Upper lobe of right lung (tissue), 1 donor: Measurements from ENCODE around the gene YEATS4. TPM values are rescaled to one million over a fixed set of nuclear protein-coding genes. Genes with fewer than 3 reads are reported as not detected.
A peak's percentile ranks its signal among the peaks of the same experiment; 100 is the strongest.

Source experiments
- ATAC-seq: fragments of 200-7000 bp; cut with Tn5 transposase; one replicate; pipeline ENCODE4 v1.9.1; 2020; ENCODE audit warnings: mild to moderate bottlenecking, moderate library complexity
- DNase-seq: peaks from one replicate; pipeline ENCODE4 v3.0.0-alpha.2; 2020
- H3K27ac ChIP-seq: fragments of 200-600 bp; one replicate; pipeline ENCODE4 v1.8.0; 2022
- H3K27me3 ChIP-seq: fragments of 200-600 bp; one replicate; pipeline ENCODE4 v1.8.0; 2022; ENCODE audit warnings: mild to moderate bottlenecking
- H3K36me3 ChIP-seq: fragments of 200-600 bp; one replicate; pipeline ENCODE4 v1.8.0; 2022
- H3K4me1 ChIP-seq: fragments of 200-600 bp; one replicate; pipeline ENCODE4 v1.8.0; 2022
- H3K4me3 ChIP-seq: fragments of 200-600 bp; one replicate; pipeline ENCODE4 v1.8.0; 2022; ENCODE audit warnings: mild to moderate bottlenecking
- H3K9me3 ChIP-seq: fragments of 200-600 bp; one replicate; pipeline ENCODE4 v1.8.0; 2022
- intact Hi-C: fragments of 100-400 bp; cut with DNase I; formaldehyde crosslinking; loops from one replicate; pipeline ENCODE4 v1.11.0; 2022
- total RNA-seq: library from RNA; stranded (reverse); fragmentation: NEBNext Ultra II Directional; extraction: Animal tissue kit (Norgen Biotek cat#: 25700); gene quantifications from one replicate; pipeline ENCODE4 v1.2.1, GENCODE V29; 2021
- TF ChIP-seq, protein P1 (sequence below): fragments of 200-600 bp; IDR thresholded peaks from one replicate; pipeline ENCODE4 v1.8.0; 2022; ENCODE audit warnings: antibody characterized with exemption
- donor health status: DM: no; HTN: yes; CAD: no; lungs with severe emphysema.

Gene YEATS4
- total RNA-seq, 1 donor from 2014 or later = 11.4 TPM

- peak; percentile 65 for DNase-seq
- TF ChIP-seq, protein P1, sequence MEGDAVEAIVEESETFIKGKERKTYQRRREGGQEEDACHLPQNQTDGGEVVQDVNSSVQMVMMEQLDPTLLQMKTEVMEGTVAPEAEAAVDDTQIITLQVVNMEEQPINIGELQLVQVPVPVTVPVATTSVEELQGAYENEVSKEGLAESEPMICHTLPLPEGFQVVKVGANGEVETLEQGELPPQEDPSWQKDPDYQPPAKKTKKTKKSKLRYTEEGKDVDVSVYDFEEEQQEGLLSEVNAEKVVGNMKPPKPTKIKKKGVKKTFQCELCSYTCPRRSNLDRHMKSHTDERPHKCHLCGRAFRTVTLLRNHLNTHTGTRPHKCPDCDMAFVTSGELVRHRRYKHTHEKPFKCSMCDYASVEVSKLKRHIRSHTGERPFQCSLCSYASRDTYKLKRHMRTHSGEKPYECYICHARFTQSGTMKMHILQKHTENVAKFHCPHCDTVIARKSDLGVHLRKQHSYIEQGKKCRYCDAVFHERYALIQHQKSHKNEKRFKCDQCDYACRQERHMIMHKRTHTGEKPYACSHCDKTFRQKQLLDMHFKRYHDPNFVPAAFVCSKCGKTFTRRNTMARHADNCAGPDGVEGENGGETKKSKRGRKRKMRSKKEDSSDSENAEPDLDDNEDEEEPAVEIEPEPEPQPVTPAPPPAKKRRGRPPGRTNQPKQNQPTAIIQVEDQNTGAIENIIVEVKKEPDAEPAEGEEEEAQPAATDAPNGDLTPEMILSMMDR = no peak
- peak; percentile 43 for ATAC-seq
- Histone ChIP-seq H3K9me3 (no peaks in the 10 kb centered on the region), H3K4me1 (peaks cover 22% of the 10 kb centered on the region), H3K4me3 (peak overlapping the region; percentile 55), H3K27ac (peak overlapping the region; percentile 87), H3K36me3 (no peaks in the 10 kb centered on the region), H3K27me3 (no peaks in the 10 kb centered on the region)
- intact Hi-C loops = no loop called here
These were observed 27.4 kb upstream of the YEATS4 start for GRCh38 chr12:69331909-69332684.

- intact Hi-C loops = no loop called here
- Histone ChIP-seq H3K4me1 (peaks cover 27% of the 10 kb centered on the region), H3K36me3 (no peaks in the 10 kb centered on the region), H3K27ac (no peak overlapping the region), H3K9me3 (no peaks in the 10 kb centered on the region), H3K4me3 (no peak overlapping the region), H3K27me3 (no peaks in the 10 kb centered on the region)
- TF ChIP-seq, protein P1 = no peak
- no peak for DNase-seq
- ATAC-seq = no peak
These were observed 26.7 kb upstream of the YEATS4 start for GRCh38 chr12:69332815-69333358.

DNA sequence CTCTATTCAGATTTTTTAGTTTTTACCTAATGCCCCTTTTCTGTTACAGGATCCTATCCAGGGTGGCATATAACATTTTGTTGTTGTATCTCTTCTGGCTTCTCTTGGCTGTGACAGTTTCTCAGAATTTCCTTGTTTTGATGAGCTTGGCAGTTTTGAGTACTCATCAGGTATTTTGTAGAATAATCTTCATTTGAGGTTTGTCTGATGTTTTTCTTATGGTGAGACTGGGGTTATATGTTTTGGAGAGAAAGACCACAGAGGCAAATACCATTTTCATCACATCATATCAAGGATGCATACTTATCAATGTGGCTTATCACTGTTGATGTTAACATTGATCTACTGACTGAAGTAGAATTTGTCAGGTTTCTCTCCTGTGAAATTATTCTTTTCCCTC, 25.4 kb upstream of the YEATS4 start:
- H3K4me1 ChIP-seq = peaks cover 35% of the 10 kb centered on the region
- no peaks in the 10 kb centered on the region for H3K9me3 ChIP-seq
- DNase-seq (no peak), ATAC-seq (no peak)
- no peaks in the 10 kb centered on the region for H3K36me3 ChIP-seq
- no peak overlapping the region for H3K27ac ChIP-seq
- intact Hi-C loops = no loop called here
- no peaks in the 10 kb centered on the region for H3K27me3 ChIP-seq
- TF ChIP-seq, protein P1 = no peak
- no peak overlapping the region for H3K4me3 ChIP-seq

- no peaks in the 10 kb centered on the region for H3K36me3 ChIP-seq
- H3K4me1 ChIP-seq = peaks cover 45% of the 10 kb centered on the region
- H3K4me3 ChIP-seq = no peak overlapping the region
- H3K27ac ChIP-seq = no peak overlapping the region
- H3K9me3 ChIP-seq = no peaks in the 10 kb centered on the region
- TF ChIP-seq, protein P1 = no peak
- DNase-seq (no peak), ATAC-seq (no peak)
- intact Hi-C loops = no loop called here
- H3K27me3 ChIP-seq = no peaks in the 10 kb centered on the region
These were observed 22.0 kb upstream of the YEATS4 start for GRCh38 chr12:69337311-69338090.

DNA sequence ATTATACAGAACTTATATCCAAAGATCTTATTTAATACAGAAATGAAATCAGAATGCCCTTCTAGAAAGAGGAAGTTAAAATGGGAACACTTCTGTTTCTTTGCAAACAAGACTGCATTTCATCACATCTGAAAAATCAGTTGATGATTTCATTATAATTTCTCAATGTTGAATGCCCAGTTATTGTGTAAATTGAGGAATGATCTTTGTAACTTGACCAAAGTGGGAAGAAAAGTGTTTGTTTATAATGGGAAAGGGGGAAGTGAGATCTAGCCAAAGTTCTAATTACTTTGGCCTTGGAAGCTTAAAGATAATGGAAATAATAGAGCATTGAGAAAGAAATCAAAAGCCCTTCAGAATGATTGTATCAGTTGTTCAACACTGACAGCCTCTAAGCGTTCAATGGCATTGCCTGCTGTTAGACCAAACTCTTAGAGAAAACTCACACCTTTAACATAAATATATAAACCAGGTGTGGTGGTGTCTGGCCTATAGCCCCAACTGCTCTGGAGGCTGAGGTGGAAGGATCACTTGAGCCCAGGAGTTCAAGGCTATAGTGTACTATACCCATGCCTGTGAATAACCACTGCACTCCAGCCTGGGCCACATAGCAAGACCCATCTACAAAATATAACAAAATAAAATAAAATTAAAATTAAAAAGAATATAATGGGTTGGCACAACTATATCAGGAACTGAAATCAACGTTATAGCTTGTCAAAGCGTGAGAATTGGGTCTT, 21.3 kb upstream of the YEATS4 start:
- no peaks in the 10 kb centered on the region for H3K27me3 ChIP-seq
- peaks cover 41% of the 10 kb centered on the region for H3K4me1 ChIP-seq
- no peak for DNase-seq
- peak; percentile 20 for ATAC-seq
- TF ChIP-seq, protein P1 = no peak
- H3K9me3 ChIP-seq = no peaks in the 10 kb centered on the region
- intact Hi-C loops = no loop called here
- H3K36me3 ChIP-seq = no peaks in the 10 kb centered on the region
- H3K27ac ChIP-seq = peak overlapping the region; percentile 42
- H3K4me3 ChIP-seq = no peak overlapping the region
